HG03521 (cell line): ENCODE data around the gene CLECL1.
A peak's percentile ranks its signal among the peaks of the same experiment; 100 is the strongest.
"Not testable (repeated sequence)": the region's sequence is repeated elsewhere in the genome, so short reads cannot be mapped to it uniquely, and the experiment has no call there.

Source experiments
- ATAC-seq: cut with Tn5 transposase; IDR thresholded peaks from one replicate; pipeline ENCODE4 v1.9.1; 2021; ENCODE audit warnings: mild to moderate bottlenecking, moderate library complexity; ENCODE audit not compliant: unreplicated experiment

Gene CLECL1

DNA sequence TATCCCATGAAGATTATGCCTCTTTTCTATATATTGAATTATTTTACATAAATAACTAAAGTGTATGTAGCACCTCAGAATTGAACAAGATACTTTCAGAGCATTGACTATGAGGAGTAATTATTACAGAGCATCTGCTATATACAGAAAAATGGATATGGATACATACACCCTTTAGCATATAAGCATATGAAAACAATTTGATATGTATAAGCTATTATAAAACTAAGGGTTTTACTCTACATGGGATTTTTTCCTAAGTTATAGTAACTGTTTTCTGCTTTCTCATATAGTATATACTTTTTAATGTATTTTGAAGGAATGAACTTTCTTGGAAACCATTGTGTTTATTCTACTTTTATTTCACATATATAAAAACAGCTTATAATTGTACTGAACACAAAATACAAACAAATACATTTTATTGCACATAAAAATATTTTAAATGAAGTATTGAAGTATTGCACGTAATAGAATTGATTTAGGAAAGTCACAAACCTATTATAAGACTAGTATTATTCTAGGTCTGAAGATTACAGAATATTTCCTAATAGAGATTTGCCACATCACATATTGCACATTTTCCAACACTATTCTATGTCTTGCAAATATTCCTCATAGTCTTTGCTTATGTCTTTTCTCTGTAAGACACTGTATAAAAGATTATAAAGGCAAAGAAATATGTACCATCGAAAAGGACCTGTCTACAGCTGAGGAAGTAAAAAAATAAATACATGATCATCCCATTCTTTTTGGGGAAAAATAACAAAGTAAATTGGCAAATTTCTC lies 19.4 kb upstream of the CLECL1 start:
- no peak for ATAC-seq

DNA sequence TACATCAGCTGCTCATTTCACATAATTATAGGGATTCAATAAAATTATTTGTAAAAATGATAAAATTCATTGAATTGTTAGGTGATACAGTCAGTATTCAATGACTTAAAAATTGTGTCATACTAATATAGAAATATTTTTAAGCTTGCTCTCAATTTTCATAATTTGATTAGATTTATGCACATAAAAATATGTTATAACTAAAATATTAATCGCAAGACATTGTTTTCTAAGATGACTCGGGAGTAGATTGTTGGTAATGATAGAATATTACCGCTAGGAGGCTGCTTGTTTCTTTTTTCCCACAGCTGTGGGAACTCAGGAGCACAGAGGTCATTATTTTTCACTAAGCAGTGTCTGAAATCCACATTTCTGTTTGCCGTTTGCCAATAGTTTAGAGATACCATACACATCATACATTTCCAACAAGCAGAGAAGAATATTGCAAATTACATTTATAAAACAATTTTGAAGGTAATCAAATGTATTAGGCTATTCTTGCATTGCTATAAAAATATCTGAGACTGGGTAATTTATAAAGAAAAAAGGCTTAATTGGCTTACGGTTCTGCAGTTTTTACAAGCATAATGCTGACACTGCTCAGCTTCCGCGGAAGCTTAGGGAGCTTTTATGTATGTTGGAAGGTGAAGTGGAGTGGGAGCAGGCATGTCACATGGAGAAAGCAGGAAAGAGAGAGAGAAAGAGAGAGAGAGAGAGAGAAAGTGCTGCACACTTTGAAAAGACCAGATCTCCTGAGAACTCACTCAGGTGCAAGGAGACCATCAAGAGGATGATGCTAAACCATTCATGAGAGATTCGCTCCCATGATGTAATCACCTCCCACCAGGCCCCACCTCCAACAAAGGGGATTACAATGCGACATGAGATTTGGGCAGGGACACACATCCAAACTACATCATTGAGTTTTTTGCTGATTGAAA lies 18.6 kb upstream of the CLECL1 start:
- ATAC-seq: no peak

DNA sequence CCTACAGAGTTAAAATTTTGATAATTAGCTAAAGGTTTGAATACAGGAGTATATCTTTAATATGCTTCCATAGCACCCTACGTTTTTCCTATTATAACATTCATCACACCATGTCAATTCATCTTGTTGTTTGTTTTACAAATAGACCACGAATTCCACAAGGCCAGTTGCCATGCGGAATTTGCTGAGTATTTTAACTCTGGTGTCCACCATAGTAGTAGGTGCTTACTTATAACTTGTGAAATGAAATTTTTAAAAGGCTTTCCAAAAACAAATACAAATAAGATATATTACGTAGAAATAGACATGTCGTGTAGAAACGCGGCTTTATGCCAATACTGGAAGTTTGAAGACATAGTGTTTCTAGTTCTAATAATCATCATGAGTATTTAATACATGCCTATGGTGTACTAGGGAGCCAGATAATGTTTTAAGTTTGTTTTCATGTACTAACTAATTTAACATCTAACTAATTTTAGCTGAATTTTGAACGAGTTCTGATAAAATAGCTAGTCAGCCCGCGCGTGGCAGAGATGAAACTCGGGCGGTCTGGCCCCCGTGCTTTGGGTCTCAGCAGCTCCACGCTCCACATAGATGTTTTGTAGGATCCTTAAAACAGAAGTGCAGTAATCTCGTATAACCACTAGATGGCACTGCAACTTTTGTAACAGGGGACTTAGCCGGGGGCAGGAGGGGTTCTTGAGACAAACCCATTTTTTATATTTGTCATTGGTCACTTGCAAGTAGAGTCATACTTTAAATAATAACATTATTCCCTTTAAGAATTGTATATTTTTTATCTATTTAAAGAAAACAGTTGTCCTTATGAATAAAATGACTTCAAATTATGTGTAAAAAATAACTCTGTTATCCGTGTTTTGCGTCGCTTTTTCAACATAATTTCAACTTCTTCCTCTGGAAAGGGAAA lies 17.6 kb upstream of the CLECL1 start:
- peak; percentile 61 for ATAC-seq

DNA sequence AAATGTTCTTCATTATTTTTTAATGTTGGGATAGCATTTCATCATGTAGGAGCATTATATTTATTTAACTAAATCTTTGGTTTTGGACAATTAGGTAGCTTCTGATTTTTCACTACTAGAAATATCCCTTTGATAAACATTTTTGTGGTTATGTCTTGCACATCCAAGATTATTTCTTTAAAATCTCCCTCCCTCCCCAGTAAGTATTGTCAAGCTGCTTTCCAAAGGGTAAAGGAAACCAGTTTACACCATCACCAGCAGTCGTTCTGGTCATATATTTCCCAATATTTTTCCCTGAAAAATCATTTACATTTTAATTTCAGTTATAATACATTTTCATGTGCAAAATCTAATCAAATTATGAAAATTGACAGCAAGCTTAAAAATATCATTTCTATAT lies 16.7 kb upstream of the CLECL1 start:
- no peak for ATAC-seq

DNA sequence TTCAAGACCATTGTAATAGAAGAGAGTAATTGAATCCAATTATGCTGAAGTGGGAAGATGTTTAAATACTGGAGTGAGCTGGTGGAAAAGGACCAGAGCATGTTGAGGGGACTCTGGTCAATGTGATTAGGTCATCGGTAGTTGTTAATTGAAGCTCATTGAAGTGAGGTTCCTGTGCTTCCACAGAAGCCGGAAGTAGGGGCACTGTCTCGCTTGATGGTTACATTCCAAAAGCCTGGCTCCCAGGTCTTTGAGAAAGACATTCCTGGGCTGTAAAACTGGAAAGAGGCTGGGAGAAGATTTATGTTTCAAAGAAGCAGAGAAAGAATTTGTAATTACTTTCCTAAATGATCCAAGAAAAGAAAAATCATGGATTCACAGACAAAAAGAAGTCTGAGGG lies 12.3 kb upstream of the CLECL1 start:
- no peak for ATAC-seq

DNA sequence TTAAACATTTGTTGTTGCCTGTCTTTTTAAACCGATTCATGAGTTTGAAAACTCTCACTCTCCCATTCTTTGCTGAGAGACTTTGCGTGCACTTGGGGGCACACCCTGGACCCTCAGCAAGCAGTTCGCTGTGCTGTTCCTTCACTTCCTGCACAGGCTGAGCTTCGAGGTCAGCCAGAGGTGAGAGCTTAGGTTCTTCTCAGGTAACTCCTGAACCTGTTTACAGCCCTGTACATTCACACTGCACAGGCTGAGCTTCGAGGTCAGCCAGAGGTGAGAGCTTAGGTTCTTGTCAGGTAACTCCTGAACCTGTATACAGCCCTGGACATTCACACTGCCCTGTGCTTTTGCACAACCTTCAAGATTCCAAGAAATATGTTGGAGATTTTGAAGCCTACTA lies 9.8 kb upstream of the CLECL1 start:
- no peak for ATAC-seq

DNA sequence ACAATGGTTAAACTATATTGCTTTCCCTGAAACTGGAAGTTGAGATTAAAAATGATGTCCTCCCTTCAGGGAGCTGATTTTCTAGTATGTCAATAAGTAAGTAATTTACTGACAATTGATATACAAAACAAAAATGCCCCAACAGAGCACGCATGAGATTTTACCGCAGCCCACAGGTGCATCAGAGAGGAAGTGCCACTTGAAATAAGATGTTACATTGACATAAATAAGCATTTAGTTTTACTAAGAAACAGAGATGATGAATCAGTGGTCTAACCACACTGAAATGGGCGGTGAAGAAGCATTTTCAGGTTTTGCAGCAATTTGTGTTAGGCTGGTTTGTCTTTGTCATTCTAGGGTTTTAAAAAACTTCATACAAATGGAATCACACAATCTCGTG lies 8.8 kb upstream of the CLECL1 start:
- ATAC-seq: peak; percentile 83

DNA sequence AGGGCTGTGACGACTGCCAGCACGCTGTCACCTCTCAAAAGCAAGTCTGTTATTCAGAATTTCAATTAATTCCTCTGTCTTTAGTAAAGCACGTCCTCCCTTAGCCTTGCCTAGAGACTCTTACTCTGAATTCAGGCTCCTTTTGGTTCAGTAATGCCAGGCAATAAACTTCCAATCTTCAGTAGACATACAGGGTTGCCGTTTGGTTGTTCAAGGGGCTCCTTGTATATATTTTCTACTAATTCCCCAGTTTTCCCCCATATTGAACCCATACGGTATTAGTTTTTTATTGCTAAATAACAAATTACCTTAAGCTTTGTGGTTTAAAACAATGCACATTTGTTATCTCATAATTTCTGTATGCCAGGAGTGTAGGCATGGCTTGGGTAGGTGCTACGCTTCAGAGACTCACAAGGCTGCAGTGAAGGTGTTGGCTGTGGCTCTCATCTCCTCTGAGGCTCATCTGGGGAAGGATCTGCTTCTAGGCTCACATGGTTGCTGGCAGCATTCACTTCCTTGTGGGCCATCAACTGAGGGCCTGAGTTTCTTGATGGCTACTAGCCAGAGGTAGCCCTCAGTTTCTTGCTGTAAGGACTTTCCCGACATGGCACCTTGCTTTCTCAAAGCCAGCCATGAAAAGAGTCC lies 7.3 kb upstream of the CLECL1 start:
- ATAC-seq: no peak

DNA sequence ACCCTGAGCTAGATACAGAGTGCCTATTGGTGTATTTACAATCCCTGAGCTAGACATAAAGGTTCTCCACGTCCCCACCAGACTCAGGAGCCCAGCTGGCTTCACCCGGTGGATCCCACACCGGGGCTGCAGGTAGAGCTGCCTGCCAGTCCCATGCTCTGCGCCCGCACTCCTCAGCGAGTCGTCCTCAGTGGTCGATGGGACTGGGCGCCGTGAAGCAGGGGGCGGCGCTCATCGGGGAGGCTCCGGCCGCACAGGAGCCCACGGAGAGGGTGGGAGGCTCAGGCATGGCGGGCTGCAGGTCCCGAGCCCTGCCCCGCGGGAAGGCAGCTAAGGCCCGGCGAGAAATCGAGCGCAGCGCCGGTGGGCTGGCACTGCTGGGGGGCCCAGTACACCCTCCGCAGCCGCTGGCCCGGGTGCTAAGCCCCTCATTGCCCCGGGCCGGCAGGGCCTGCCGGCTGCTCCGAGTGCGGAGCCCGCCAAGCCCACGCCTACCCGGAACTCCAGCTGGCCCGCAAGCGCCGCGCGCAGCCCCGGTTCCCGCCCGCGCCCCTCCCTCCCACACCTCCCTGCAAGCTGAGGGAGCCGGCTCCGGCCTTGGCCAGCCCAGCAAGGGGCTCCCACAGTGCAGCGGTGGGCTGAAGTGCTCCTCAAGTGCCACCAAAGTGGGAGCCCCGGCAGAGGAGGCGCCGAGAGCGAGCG lies 6.7 kb upstream of the CLECL1 start:
- not testable (repeated sequence) for ATAC-seq

DNA sequence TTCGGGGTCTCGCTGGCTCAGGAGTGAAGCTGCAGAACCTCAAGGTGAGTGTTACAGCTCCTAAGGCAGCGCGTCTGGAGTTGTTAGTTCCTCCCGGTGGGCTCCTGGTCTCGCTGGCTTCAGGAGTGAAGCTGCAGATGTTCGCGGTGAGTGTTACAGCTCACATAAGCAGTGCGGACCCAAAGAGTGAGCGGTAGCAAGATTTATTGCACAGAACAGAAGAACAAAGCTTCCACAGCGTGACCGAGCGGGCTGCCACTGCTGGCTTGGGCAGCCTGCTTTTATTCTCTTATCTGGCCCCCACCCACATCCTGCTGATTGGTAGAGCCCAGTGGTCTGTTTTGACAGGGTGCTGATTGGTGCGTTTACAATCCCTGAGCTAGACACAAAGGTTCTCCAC lies 6.0 kb upstream of the CLECL1 start:
- not testable (repeated sequence) for ATAC-seq

DNA sequence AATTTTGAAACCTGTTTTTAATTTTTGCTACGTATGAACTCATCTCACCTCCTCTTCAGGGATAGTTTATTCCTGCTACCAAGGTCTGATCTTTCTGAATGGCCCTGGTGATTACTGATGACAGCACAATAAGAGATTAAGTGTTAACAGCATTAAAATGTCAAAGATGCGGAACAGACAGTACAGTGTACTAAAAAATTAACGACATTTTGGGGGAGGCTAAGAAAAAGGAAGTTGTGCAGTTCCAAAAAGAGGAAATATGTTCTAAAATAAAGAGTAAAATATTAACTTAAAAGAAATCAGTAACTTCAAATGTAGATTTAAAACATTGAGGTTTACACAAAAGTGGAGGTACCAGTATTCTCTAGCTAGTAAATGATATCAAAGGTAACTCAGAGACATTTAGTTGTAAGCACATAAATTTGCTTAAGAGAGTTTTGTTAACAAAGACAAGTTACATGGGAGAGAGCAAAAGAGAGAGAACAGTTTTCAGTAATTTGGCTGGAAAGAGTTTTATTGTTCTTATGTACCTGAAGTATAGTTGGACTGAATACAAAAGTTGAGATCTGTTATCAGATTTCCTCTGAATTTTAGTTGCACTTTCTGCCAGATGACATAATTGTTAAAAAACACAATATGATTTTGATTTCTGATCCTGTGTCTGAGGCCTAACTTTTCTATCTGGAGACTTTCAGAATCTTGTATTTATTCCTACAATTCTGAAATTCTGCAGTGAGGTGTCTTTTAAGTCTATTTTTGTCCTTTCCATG lies 4.2 kb upstream of the CLECL1 start:
- ATAC-seq: no peak

DNA sequence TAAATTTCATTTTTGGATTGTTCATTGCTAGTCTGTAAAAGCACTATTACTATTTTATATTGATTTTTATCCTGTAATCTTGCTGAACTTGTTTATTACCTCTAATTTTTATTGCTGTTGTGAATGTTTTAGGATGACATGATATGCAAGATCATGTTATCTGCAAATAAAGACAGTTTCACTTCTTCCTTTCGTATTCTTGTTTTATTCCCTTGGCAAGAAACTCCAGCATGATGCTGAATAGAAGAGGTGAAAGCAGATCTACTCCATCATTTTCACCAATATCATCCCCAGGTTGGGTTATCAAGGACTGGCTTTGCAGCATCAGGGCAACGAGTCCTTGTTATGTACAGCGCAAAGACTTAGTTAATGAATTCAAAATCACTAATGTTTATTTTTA lies 2.7 kb upstream of the CLECL1 start:
- no peak for ATAC-seq

DNA sequence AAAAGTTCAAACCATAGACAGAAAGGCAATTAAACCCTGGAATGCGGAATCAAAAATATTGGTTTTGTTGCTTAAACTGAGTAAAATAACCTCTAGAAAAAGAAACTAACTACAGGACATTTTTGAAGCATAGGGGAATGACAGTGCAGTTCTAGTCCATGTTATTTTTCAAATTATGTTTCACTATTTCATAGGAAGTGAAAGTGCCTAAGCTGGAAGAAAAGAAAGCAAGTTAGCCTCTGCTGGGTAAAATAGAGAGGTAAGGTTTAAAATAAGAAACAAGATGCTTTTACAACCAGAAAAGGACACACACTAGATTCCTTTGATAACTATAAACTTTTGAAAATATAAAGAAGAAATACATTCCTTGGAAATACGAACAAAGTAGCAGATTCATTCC lies 1.1 kb downstream of the CLECL1 start:
- ATAC-seq: no peak

DNA sequence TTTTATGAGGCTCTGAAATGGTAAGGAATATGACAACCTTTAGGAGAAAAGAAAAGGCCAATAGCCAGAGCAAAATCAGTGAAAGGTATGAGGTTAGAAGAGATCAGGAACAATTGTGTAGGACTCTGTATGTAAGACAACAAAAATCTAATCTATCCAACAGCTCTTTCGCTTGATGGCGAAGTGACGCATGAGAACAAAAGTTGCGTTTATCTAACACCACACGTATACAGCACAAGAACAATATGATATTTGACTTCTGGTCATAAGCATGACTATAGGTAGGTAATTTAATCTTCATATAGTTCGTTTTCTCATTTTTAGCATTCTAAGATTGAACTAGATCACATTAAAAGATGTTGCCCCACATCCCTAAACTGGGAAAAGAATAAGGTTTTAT lies 1.5 kb downstream of the CLECL1 start:
- no peak for ATAC-seq

DNA sequence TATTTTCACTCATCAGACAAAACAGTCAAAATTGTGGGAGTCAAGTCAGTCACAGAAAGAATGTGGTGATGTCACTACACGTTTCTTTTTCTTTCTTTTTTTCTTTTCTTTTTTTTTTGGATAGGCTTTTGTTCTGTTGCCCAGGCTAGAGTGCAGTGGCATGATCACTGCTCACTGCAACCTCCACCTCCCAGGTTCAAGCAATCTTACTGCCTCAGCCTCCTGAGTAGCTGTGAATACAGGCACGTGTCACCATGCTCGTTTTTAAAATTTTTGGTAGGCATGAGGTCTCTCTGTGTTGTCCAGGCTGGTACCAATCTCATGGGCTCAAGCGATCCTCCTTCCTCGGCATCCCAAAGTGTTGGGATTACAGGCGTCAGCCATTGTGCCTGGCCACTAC lies 2.3 kb downstream of the CLECL1 start:
- no peak for ATAC-seq

DNA sequence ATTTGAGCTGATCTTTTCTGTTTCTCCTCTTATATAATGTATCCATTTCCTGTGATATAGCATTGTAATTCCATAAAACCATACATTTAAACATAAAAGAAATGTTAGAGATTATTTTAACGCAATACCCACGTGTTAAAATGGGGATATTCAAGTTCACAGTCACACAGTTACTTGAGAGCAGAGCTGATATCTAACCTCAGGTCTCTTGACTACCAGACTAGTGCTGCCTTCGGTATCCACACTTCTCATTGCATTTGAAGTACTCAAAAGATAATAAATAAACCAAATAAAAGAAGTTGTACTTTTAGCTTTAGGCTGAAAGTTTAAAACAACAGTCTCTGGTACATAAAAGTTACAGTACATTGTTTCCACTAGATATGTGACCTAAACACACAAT lies 2.9 kb downstream of the CLECL1 start:
- ATAC-seq: no peak

DNA sequence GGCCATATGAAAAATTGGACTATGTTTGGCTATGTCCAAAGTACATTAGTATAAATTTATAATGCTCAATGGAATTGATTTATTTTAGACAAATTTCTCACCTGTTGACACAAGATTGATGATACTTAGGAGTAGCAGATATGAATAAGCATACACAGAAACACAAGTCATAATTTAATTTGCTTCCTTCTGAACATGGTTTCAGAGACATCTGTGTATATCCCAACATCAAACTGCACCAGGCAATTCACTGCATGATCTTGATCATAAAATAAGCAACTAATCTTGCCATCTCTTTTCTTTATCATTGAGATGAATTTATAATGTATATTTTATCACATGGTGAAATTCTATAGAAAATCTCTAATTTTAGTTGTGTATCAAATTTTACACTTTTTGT lies 3.8 kb downstream of the CLECL1 start:
- ATAC-seq: no peak

DNA sequence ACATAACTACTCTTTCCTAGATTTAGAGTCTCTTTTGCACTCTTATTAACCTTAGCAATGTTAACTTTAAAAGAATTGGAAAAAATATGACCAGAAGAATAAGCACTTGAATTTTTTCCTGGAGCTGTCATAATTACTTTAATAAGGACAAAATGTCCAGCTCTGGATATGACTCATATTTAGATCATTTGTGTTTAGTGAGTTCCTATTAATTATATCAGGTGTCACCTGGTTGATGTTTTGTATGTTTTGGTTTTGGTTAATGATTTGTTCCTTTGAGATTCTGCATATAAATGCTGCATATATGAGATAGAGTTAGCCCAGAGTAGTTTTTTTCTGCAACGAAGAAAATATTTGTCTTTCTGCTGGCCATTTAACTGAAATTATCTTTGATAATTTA lies 5.1 kb downstream of the CLECL1 start:
- no peak for ATAC-seq

DNA sequence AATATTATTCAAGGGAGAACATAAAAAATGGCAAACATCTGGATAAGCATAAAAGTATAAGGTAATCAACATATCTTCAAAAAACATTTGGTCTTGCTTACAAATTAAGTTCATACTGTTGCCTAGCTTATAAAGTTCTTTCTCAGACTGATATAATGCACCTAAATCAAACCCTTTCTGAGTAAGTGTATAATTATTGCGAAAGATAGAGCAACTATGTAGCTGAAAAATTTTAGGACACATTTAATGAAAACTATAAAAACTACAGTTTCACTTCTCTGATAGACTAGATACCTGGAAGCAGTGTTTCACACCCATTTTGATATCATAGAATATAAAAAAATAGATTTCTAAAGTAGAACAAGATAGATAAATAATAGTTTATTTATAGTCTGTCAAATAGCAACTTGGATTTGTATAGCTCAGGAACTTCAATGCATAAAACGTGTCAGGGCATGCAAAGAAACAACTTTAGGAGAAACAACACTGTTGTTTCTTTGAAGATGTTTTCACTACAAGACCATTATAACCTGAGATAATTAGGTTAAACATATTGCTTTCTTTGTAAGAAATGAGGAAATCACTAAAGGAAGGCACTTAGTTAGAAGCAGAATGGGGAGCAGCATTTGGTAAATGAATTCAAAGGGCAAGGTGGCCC lies 7.6 kb downstream of the CLECL1 start:
- no peak for ATAC-seq
